Fibroblast of lung (primary cell): ENCODE data around the gene F11. TPM values are rescaled to one million over a fixed set of nuclear protein-coding genes. Genes with fewer than 3 reads are reported as not detected.
A peak's percentile ranks its signal among the peaks of the same experiment; 100 is the strongest.

Source experiments
- DNase-seq, 2 donors: peaks; one replicate each; pipeline versions ENCODE4 v3.0.0 to v3.0.0-alpha.2; 2010; ENCODE audit warnings: low read depth in 2 of 2
- H2AFZ ChIP-seq: 2 replicates; pipeline ENCODE4 v1.5.1; 2012; ENCODE audit warnings: low read length, control low read depth, inconsistent platforms
- H3K27ac ChIP-seq: 2 replicates; pipeline ENCODE4 v1.5.1; 2011; ENCODE audit warnings: low read length, control low read depth; ENCODE audit not compliant: insufficient read depth
- H3K27me3 ChIP-seq: 2 replicates; pipeline ENCODE4 v1.5.1; 2011; ENCODE audit warnings: mild to moderate bottlenecking, low read length; ENCODE audit not compliant: control insufficient read depth, insufficient read depth
- H3K36me3 ChIP-seq: 2 replicates; pipeline ENCODE4 v1.5.1; 2011; ENCODE audit warnings: low read length; ENCODE audit not compliant: control insufficient read depth, insufficient read depth
- H3K4me1 ChIP-seq: 2 replicates; pipeline ENCODE4 v1.5.1; 2011; ENCODE audit warnings: low read length; ENCODE audit not compliant: control insufficient read depth, insufficient read depth; ENCODE audit errors: extremely low read depth
- H3K4me2 ChIP-seq: 2 replicates; pipeline ENCODE4 v1.5.1; 2011; ENCODE audit warnings: low read length, control low read depth; ENCODE audit not compliant: insufficient read depth; ENCODE audit errors: extremely low read depth
- H3K4me3 ChIP-seq, 4 experiments: fragments of 200-600 bp in 1 of 4; sonication (generic) in 1 of 4; replicated peaks in 1 of 4; 2 replicates each; pipeline ENCODE4 v1.5.1; 2011 to 2016; ENCODE audit warnings: low read length in 4 of 4, low read depth in 3 of 4, mild to moderate bottlenecking in 3 of 4, control low read depth in 2 of 4, inconsistent platforms in 1 of 4, mixed read lengths in 1 of 4; ENCODE audit not compliant: insufficient read depth in 1 of 4; ENCODE audit errors: control extremely low read depth in 1 of 4
- H3K79me2 ChIP-seq: 2 replicates; pipeline ENCODE4 v1.5.1; 2012; ENCODE audit warnings: mild to moderate bottlenecking, low read length, inconsistent platforms; ENCODE audit not compliant: control insufficient read depth, insufficient read depth
- H3K9ac ChIP-seq: 2 replicates; pipeline ENCODE4 v1.5.1; 2011; ENCODE audit warnings: mild to moderate bottlenecking, low read length, control low read depth; ENCODE audit not compliant: insufficient read depth
- H3K9me3 ChIP-seq: 2 replicates; pipeline ENCODE4 v1.5.1; 2012; ENCODE audit warnings: low read depth, low read length; ENCODE audit not compliant: control insufficient read depth, insufficient read depth
- H4K20me1 ChIP-seq: 2 replicates; pipeline ENCODE4 v1.5.1; 2011; ENCODE audit warnings: low read length; ENCODE audit not compliant: control insufficient read depth, insufficient read depth; ENCODE audit errors: extremely low read depth
- CTCF ChIP-seq, 2 donors: IDR thresholded peaks in 1 of 2; conservative IDR thresholded peaks in 1 of 2; 1 replicate in 1 of 2; 2 replicates in 1 of 2; pipeline ENCODE4 v1.5.1; 2011 to 2012; ENCODE audit warnings: low read length in 2 of 2, control low read depth in 1 of 2, inconsistent platforms in 1 of 2, low read depth in 1 of 2, mild to moderate bottlenecking in 1 of 2
- EZH2 ChIP-seq: IDR thresholded peaks from 2 replicates; pipeline ENCODE4 v1.5.1; 2012; ENCODE audit warnings: low read length, control low read depth, mild to moderate bottlenecking; ENCODE audit errors: missing control alignments
- polyA plus RNA-seq, 2 donors: library from polyadenylated mRNA; depleted of rRNA in 1 of 2; stranded (reverse) in 1 of 2; unstranded in 1 of 2; fragments of >200 nt; gene quantifications; 2 replicates each; pipeline ENCODE4 v1.2.1, GENCODE V29; 2011 to 2012; ENCODE audit warnings: missing spikeins in 1 of 2
- total RNA-seq: library from RNA; depleted of rRNA; stranded (reverse); fragments of >200 nt; gene quantifications from 2 replicates; pipeline ENCODE4 v1.2.1, GENCODE V29; 2014

Gene F11
- total and polyA plus RNA-seq, 2 donors (not counting 1 experiment from before 2014, with no cell fraction given): not detected

- Histone ChIP-seq H4K20me1 (no peaks in the 10 kb centered on the region), H3K9me3 (no peaks in the 10 kb centered on the region), H3K4me1 (no peaks in the 10 kb centered on the region), H3K9ac (no peak overlapping the region), H3K79me2 (no peaks in the 10 kb centered on the region), H3K4me3 (no peak overlapping the region), H3K4me2 (no peak overlapping the region), H3K27ac (no peak overlapping the region), H3K36me3 (no peaks in the 10 kb centered on the region), H2AFZ (no peak overlapping the region), H3K27me3 (peaks cover 5% of the 10 kb centered on the region)
- DNase-seq: no peak
- TF ChIP-seq EZH2: no peak
- no peak for TF ChIP-seq CTCF (conservative IDR thresholded peaks at IDR 0.05 in 1 of 2, IDR thresholded peaks at IDR 0.05 in 1 of 2; ENCODE audit: low read depth in 1 of 2, low read length in 2 of 2)
Observed at GRCh38 chr4:186300659-186301390, 34.8 kb downstream of the F11 start.

GRCh38 chr4:186304216-186304615, 38.2 kb downstream of the F11 start:
- Histone ChIP-seq H3K4me1 (no peaks in the 10 kb centered on the region), H3K27me3 (no peaks in the 10 kb centered on the region), H3K79me2 (no peaks in the 10 kb centered on the region), H4K20me1 (no peaks in the 10 kb centered on the region), H3K36me3 (no peaks in the 10 kb centered on the region), H3K4me2 (no peak overlapping the region), H3K9me3 (no peaks in the 10 kb centered on the region), H2AFZ (no peak overlapping the region), H3K9ac (no peak overlapping the region), H3K27ac (no peak overlapping the region), H3K4me3 (no peak overlapping the region)
- TF ChIP-seq EZH2 (no peak), CTCF (conservative IDR thresholded peaks at IDR 0.05 in 1 of 2, IDR thresholded peaks at IDR 0.05 in 1 of 2; ENCODE audit: low read depth in 1 of 2, low read length in 2 of 2) (no peak)
- peak in 1 of 2 donors; percentile 1 for DNase-seq

GRCh38 chr4:186304866-186305505, 39.0 kb downstream of the F11 start:
- Histone ChIP-seq H3K9me3 (no peaks in the 10 kb centered on the region), H3K4me2 (no peak overlapping the region), H3K27me3 (no peaks in the 10 kb centered on the region), H4K20me1 (no peaks in the 10 kb centered on the region), H3K4me1 (no peaks in the 10 kb centered on the region), H2AFZ (no peak overlapping the region), H3K9ac (no peak overlapping the region), H3K36me3 (no peaks in the 10 kb centered on the region), H3K4me3 (no peak overlapping the region), H3K79me2 (no peaks in the 10 kb centered on the region), H3K27ac (no peak overlapping the region)
- TF ChIP-seq EZH2 (no peak), CTCF (conservative IDR thresholded peaks at IDR 0.05 in 1 of 2, IDR thresholded peaks at IDR 0.05 in 1 of 2; ENCODE audit: low read depth in 1 of 2, low read length in 2 of 2) (no peak)
- peak in 1 of 2 donors; percentile 25 for DNase-seq
